ENCODE measurements around the gene DPYSL3.

DPYSL3 gene

DNA sequence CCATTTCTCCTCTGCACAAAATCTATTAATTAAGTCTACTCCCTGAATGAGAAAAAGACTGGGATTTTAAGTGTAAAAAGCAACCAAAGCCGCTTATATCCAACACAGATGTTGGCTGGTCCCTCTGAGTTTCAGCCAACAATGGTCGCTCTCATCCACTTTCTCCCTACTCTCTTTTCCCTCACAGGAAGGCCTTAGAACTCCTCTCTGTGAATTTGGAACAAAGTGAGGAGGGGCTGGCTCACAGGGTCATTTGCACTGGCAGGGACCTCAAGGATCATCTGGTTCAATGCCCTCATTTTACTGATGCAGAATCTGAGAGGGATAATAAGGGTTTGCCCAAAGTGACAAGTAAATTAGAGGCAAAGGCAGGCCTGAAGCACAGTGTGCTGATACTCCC is 64.0 kb downstream of the DPYSL3 start:
- TF ChIP-seq, protein P1, sequence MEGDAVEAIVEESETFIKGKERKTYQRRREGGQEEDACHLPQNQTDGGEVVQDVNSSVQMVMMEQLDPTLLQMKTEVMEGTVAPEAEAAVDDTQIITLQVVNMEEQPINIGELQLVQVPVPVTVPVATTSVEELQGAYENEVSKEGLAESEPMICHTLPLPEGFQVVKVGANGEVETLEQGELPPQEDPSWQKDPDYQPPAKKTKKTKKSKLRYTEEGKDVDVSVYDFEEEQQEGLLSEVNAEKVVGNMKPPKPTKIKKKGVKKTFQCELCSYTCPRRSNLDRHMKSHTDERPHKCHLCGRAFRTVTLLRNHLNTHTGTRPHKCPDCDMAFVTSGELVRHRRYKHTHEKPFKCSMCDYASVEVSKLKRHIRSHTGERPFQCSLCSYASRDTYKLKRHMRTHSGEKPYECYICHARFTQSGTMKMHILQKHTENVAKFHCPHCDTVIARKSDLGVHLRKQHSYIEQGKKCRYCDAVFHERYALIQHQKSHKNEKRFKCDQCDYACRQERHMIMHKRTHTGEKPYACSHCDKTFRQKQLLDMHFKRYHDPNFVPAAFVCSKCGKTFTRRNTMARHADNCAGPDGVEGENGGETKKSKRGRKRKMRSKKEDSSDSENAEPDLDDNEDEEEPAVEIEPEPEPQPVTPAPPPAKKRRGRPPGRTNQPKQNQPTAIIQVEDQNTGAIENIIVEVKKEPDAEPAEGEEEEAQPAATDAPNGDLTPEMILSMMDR (IDR thresholded peaks at IDR 0.05; ENCODE audit: low read length, missing control alignments), result no peak
- no peak overlapping the region for H3K4me3 ChIP-seq (replicated peaks; ENCODE audit: low read depth, low read length)
- DNase-seq (ENCODE audit: low read depth), result no peak

DNA sequence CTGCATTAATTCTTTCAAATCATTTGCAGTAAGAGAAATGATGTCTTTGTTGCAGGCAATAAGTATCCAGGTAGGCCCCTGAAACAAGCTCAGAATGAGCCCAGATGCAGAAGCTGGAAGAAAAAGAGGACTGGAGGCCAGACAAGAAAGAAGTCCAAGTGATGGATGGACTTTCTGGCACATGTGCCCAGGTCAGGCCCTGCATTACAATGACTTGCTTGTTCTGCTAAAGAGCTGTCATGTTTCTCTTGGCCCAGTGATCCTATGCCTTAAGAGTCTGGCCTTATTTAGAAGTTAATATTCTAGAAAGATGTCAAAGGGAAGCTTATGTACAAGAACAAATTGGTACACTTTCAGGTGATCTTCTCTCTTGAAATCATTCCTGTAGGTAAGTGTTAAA is 64.8 kb downstream of the DPYSL3 start:
- H3K4me3 ChIP-seq (replicated peaks; ENCODE audit: low read depth, low read length), result no peak overlapping the region
- no peak for DNase-seq (ENCODE audit: low read depth)
- TF ChIP-seq, protein P1 (IDR thresholded peaks at IDR 0.05; ENCODE audit: low read length, missing control alignments), result no peak

DNA sequence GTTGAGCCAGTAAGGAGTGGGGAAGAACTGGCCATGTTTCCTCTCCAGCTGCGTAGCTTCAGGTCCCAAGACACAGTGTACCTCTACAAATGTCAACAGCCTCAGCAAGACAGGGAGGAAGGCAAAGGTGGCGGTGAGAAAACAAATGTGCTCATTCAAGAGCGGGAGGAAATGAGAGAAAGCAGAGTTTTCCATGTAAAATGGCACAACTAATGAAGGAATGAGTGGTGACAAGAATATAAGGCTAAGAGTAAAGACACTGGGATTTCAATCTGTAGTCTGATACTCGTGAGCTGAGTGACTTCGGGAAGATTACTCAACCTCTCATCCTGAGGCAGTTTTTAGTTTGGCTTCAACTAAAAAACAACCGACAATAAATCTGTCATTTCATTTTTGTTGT is 67.6 kb downstream of the DPYSL3 start:
- TF ChIP-seq, protein P1 (IDR thresholded peaks at IDR 0.05; ENCODE audit: low read length, missing control alignments), result no peak
- H3K4me3 ChIP-seq (replicated peaks; ENCODE audit: low read depth, low read length), result no peak overlapping the region
- peak; percentile 39 for DNase-seq (ENCODE audit: low read depth)

DNA sequence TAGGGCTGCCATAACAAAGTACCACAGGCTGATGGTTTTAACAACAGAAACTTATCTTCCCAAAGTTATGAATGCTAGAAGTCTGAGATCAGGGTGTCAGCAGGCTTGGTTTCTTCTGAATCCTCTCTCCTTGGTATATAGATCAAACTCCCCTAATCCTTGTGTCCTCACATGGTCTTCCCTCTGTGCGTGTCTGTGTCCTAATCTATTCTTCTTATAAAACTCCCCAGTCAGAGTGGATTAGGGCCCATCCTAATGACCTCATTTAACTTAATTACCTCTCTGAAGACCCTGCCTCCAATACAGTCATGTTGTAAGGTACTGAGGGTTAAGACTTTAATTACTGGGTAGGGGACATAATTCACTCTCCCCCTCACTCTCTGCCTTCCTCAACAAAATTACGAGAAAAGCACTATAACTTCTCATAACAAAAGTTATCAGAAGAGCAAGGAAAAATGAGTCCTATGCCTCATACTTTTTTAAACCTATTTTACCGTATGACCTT is 68.6 kb downstream of the DPYSL3 start:
- H3K4me3 ChIP-seq (replicated peaks; ENCODE audit: low read depth, low read length), result no peak overlapping the region
- TF ChIP-seq, protein P1 (IDR thresholded peaks at IDR 0.05; ENCODE audit: low read length, missing control alignments), result no peak
- no peak for DNase-seq (ENCODE audit: low read depth)

DNA sequence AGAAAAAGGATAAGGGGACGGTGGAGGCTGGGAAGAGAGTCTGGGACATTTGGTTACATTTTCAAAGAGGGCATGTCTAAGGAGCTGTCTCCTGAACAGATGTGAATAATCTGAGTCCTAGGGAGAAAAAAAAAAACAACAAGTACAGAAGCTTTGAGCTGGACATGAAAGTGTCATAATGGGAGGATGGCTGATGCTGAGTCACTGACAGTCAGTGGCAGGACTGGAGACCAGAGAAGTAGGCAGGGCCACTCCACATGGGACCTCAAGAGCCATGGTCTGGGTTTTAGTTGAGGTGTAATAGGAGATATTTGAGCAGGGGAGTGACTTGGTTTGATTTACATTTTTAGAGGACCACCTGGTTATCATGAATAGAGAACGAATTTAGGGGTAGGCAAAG is 70.6 kb downstream of the DPYSL3 start:
- H3K4me3 ChIP-seq (replicated peaks; ENCODE audit: low read depth, low read length), result no peak overlapping the region
- TF ChIP-seq, protein P1 (IDR thresholded peaks at IDR 0.05; ENCODE audit: low read length, missing control alignments), result no peak
- DNase-seq (ENCODE audit: low read depth), result peak; percentile 49

DNA sequence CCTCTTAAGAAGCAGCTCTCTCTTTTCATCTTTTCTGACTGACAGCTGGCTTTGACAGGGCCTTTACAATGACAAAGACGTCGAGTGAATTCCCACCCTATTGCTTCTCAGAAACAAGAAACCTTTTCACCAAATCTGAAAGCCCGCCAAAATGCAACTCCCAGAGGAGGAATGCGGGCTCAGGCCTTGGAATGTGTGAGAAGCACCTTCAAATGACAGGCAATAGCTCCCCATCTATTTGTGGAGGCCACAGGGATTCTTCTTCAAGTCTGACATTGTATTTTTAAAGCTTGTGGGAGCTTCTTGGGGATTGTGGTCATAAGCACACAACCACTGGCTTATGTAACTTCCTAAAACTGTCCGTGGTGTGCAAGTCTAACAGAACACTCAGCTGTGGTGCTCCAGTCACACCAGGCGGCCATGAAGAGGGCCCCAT is 72.7 kb downstream of the DPYSL3 start:
- TF ChIP-seq, protein P1 (IDR thresholded peaks at IDR 0.05; ENCODE audit: low read length, missing control alignments), result no peak
- DNase-seq (ENCODE audit: low read depth), result peak; percentile 33
- H3K4me3 ChIP-seq (replicated peaks; ENCODE audit: low read depth, low read length), result no peak overlapping the region

DNA sequence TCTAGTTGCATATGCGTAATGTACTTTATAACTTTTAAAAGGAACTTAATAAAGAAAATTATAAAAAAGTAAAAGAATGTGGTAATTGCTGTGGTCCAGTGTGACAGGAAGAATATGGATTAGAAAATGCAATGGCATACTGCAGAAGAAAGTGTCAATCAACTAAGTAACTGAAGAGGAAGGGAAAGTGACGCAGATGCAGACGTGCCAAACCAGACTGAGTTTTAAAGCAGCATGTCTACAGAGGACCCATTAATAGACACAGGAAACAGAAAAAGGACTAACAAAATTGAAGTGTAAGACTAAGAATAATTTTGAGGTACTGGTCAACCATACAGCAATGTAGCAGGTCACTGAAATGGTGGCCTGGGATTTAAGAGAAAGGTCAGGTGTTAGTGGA is 73.3 kb downstream of the DPYSL3 start:
- TF ChIP-seq, protein P1 (IDR thresholded peaks at IDR 0.05; ENCODE audit: low read length, missing control alignments), result no peak
- no peak overlapping the region for H3K4me3 ChIP-seq (replicated peaks; ENCODE audit: low read depth, low read length)
- no peak for DNase-seq (ENCODE audit: low read depth)

Data from fibroblast of pulmonary artery (primary cell).